ENCODE data around the gene TTLL9.

- TF ChIP-seq POLR2A (IDR thresholded peaks at IDR 0.05) (no peak), CTCF (IDR thresholded peaks at IDR 0.05) (no peak)
Observed at GRCh38 chr20:31962761-31963160, 92.3 kb downstream of the TTLL9 start.

All from adrenal gland (tissue), 5 donors.